HCT116 (cell line): Measurements from ENCODE around the gene BEGAIN. TPM values are rescaled to one million over a fixed set of nuclear protein-coding genes. Genes with fewer than 3 reads are reported as not detected.

ENCODE experiments used
- ATAC-seq: fragments of 200-7000 bp; cut with Tn5 transposase; 2 replicates; pipeline ENCODE4 v1.9.1; 2020; ENCODE audit warnings: mild to moderate bottlenecking, moderate library complexity
- BruUV-seq: library from RNA; stranded (reverse); fragments of 400-500 nt; replicated peaks from 2 replicates; lab custom pipeline; 2021; lab: Mats Ljungman, UMichigan
- CTCF ChIA-PET: fragments of 300-600 bp; sonication (Branson Sonifier 250); formaldehyde crosslinking; loops from one replicate; lab custom pipeline; 2021; ENCODE audit warnings: antibody characterized with exemption; lab: Charles Lee
- POLR2A ChIA-PET: fragments of 300-600, 350-600 bp; sonication (Branson Sonifier 250); formaldehyde crosslinking; loops from one replicate; lab custom pipeline; 2021; ENCODE audit warnings: antibody characterized with exemption; lab: Charles Lee
- RAD21 ChIA-PET, 2 experiments: fragments of 300-600 bp; sonication (Branson Sonifier 250); formaldehyde crosslinking; loops; one replicate each; lab custom pipeline; 2023; ENCODE audit warnings: low total read pairs in 2 of 2; ENCODE audit not compliant: uncharacterized antibody in 2 of 2, unreplicated experiment in 2 of 2, low non-redundant PET in 1 of 2; lab: Charles Lee
- DNase-seq: peaks from one replicate; pipeline ENCODE4 v3.0.0-alpha.2; 2010; ENCODE audit warnings: low read depth, low spot score
- H2AFZ ChIP-seq: fragments of 200-600 bp; shearing (Covaris generic), sonication (generic); 2 replicates; pipeline ENCODE4 v1.6.1; 2017; ENCODE audit warnings: low read depth, mixed run types, mixed read lengths, antibody characterized with exemption, low read length; ENCODE audit not compliant: poor library complexity, severe bottlenecking
- H3K27ac ChIP-seq: 2 replicates; pipeline ENCODE4 v1.5.1; 2012; ENCODE audit warnings: low read depth, low read length
- H3K27me3 ChIP-seq: fragments of 200-600 bp; sonication (generic); 2 replicates; pipeline ENCODE4 v1.6.1; 2016; ENCODE audit warnings: mixed run types, low read length, mixed read lengths; ENCODE audit not compliant: insufficient read depth
- H3K36me3 ChIP-seq, 2 experiments: fragments of 200-500 bp in 1 of 2; fragments of 200-600 bp in 1 of 2; sonication (Bioruptor generic) in 1 of 2; sonication (generic) in 1 of 2; 2 replicates each; pipeline versions ENCODE4 v1.5.1 to v1.6.1; 2014 to 2016; ENCODE audit warnings: low read length in 2 of 2, inconsistent platforms in 1 of 2, mixed read lengths in 1 of 2, mixed run types in 1 of 2; ENCODE audit not compliant: insufficient read depth in 2 of 2, control insufficient read depth in 1 of 2
- H3K4me1 ChIP-seq, 2 experiments: fragments of 200-600 bp in 1 of 2; sonication (generic) in 1 of 2; 2 replicates each; pipeline versions ENCODE4 v1.5.1 to v1.6.1; 2012 to 2017; ENCODE audit warnings: low read length in 2 of 2, inconsistent platforms in 1 of 2, mild to moderate bottlenecking in 1 of 2, mixed read lengths in 1 of 2, mixed run types in 1 of 2, moderate library complexity in 1 of 2; ENCODE audit not compliant: insufficient read depth in 2 of 2, control insufficient read depth in 1 of 2
- H3K4me2 ChIP-seq: fragments of 200-600 bp; sonication (generic); 2 replicates; pipeline ENCODE4 v1.6.1; 2017; ENCODE audit warnings: mixed run types, low read length, mixed read lengths
- H3K4me3 ChIP-seq, 2 experiments: fragments of 200-600 bp in 1 of 2; sonication (generic) in 1 of 2; replicated peaks in 1 of 2; 2 replicates each; pipeline ENCODE4 v1.5.1; 2011 to 2016; ENCODE audit warnings: low read length in 2 of 2, control low read depth in 1 of 2, low read depth in 1 of 2, mild to moderate bottlenecking in 1 of 2, mixed read lengths in 1 of 2, mixed run types in 1 of 2
- H3K79me2 ChIP-seq: fragments of 200-600 bp; sonication (generic); 2 replicates; pipeline ENCODE4 v1.6.1; 2017; ENCODE audit warnings: mild to moderate bottlenecking, mixed run types, low read length, moderate library complexity, mixed read lengths; ENCODE audit not compliant: insufficient read depth
- H3K9ac ChIP-seq: fragments of 200-600 bp; sonication (generic); 2 replicates; pipeline ENCODE4 v1.6.1; 2016; ENCODE audit warnings: low read length, mixed read lengths
- H3K9me2 ChIP-seq: fragments of 200-600 bp; sonication (generic), shearing (Covaris generic); 2 replicates; pipeline ENCODE4 v1.6.1; 2017; ENCODE audit warnings: mixed run types, mild to moderate bottlenecking, moderate library complexity; ENCODE audit not compliant: insufficient read depth
- H3K9me3 ChIP-seq, 2 experiments: fragments of 200-500 bp in 1 of 2; fragments of 200-600 bp in 1 of 2; sonication (Bioruptor generic) in 1 of 2; sonication (generic) in 1 of 2; 2 replicates each; pipeline ENCODE4 v1.6.1; 2014 to 2017; ENCODE audit warnings: low read length in 2 of 2, mixed read lengths in 2 of 2, inconsistent platforms in 1 of 2, low read depth in 1 of 2, mild to moderate bottlenecking in 1 of 2, mixed run types in 1 of 2, moderate library complexity in 1 of 2; ENCODE audit not compliant: control insufficient read depth in 1 of 2, insufficient read depth in 1 of 2
- H4K20me1 ChIP-seq: fragments of 200-600 bp; sonication (generic), shearing (Covaris generic); 2 replicates; pipeline ENCODE4 v1.6.1; 2017; ENCODE audit warnings: mixed run types, mild to moderate bottlenecking, moderate library complexity; ENCODE audit not compliant: insufficient read depth
- ATF3 ChIP-seq: IDR thresholded peaks from 2 replicates; pipeline ENCODE4 v1.6.1; 2012
- ELF1 ChIP-seq: IDR thresholded peaks from 2 replicates; pipeline ENCODE4 v1.6.1; 2012; ENCODE audit warnings: low read depth, borderline replicate concordance
- EZH2 ChIP-seq: fragments of 200-600 bp; sonication (generic); IDR thresholded peaks from 2 replicates; pipeline ENCODE4 v1.6.1; 2017; ENCODE audit warnings: antibody characterized with exemption, mixed run types
- EZH2phosphoT487 ChIP-seq: fragments of 200-600 bp; IDR thresholded peaks from 2 replicates; pipeline ENCODE4 v1.6.1; 2018; ENCODE audit warnings: antibody characterized with exemption, borderline replicate concordance
- FOSL1 ChIP-seq: IDR thresholded peaks from 2 replicates; pipeline ENCODE4 v1.6.1; 2012; ENCODE audit warnings: low read depth
- JUND ChIP-seq: IDR thresholded peaks from 2 replicates; pipeline ENCODE4 v1.6.1; 2012
- POLR2AphosphoS5 ChIP-seq: IDR thresholded peaks from 2 replicates; pipeline ENCODE4 v1.6.1; 2011; ENCODE audit warnings: mild to moderate bottlenecking, low read depth, low read length, moderate library complexity
- RAD21 ChIP-seq: IDR thresholded peaks from 2 replicates; pipeline ENCODE4 v1.6.1; 2012; ENCODE audit warnings: low read depth, mild to moderate bottlenecking
- SIN3A ChIP-seq: IDR thresholded peaks from 2 replicates; pipeline ENCODE4 v1.6.1; 2012; ENCODE audit warnings: low read depth
- SP1 ChIP-seq: IDR thresholded peaks from 2 replicates; pipeline ENCODE4 v1.6.1; 2012; ENCODE audit warnings: low read depth
- TCF7L2 ChIP-seq: IDR thresholded peaks from 2 replicates; pipeline ENCODE4 v1.7.0; 2011; ENCODE audit warnings: borderline replicate concordance, inconsistent platforms; ENCODE audit not compliant: insufficient read depth, insufficient read length; ENCODE audit errors: extremely low read depth
- YY1 ChIP-seq: IDR thresholded peaks from 2 replicates; pipeline ENCODE4 v1.6.1; 2011; ENCODE audit warnings: low read length, low read depth, moderate library complexity, mild to moderate bottlenecking; ENCODE audit not compliant: insufficient replicate concordance; ENCODE audit errors: extremely low read depth
- ZFX ChIP-seq: fragments of 450-650 bp; IDR thresholded peaks from 2 replicates; pipeline ENCODE4 v1.6.1; 2017
- ZNF274 ChIP-seq: fragments of 200-500 bp; sonication (Bioruptor generic); IDR thresholded peaks from 2 replicates; pipeline ENCODE4 v1.6.1; 2014; ENCODE audit warnings: mild to moderate bottlenecking, low read depth, low read length, inconsistent platforms
- intact Hi-C: fragments of 100-400 bp; cut with micrococcal nuclease; formaldehyde crosslinking; loops from 2 replicates; pipeline ENCODE4 v1.10.0; 2022
- total RNA-seq: library from RNA; stranded (reverse); gene quantifications from one replicate; pipeline ENCODE4 v1.2.1, GENCODE V29; 2021; ENCODE audit not compliant: unreplicated experiment
- TF ChIP-seq, protein P1 (sequence below), 3 experiments: fragments of 200-600 bp in 1 of 3; sonication (generic) in 1 of 3; IDR thresholded peaks in 2 of 3; conservative IDR thresholded peaks in 1 of 3; 2 replicates each; pipeline ENCODE4 v1.5.1; 2012 to 2017; ENCODE audit warnings: low read depth in 2 of 3, low read length in 2 of 3, antibody characterized with exemption in 1 of 3, borderline replicate concordance in 1 of 3, control low read depth in 1 of 3, mild to moderate bottlenecking in 1 of 3, mixed read lengths in 1 of 3, mixed run types in 1 of 3, moderate library complexity in 1 of 3; ENCODE audit not compliant: insufficient read depth in 1 of 3
- TF ChIP-seq, protein P2 (sequence below): IDR thresholded peaks from 2 replicates; pipeline ENCODE4 v1.6.1; 2012

The BEGAIN gene
- total RNA-seq, 1 experiment from 2014 or later: 8.5 TPM

DNA sequence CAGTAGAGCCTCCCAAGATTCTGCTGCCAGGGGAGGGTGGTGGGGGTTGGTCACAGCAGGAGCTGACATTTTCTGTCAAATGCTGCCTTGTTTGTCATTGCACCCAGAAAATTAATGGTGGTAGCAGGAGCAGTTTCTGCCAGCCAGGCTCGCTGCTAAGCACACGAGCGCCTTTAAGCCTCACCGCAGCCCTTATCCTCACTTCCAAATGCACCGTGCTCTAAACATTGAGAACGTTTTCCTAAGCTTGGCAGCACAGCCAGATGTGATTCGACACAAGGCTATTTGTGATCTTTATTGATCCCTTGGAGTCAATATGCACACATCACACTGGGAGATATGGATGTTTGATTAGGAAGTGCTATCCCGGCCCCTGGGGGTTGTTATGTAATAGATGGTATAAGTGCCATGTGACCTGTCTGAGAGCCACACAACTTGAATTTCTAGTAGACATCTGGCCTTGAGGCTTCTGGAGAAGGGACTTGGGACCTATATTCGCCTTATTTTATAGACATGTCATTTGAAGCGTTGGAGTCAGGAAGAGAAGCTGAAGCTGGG lies 31.6 kb upstream of the BEGAIN start:
- Histone ChIP-seq H3K79me2 (no peaks in the 10 kb centered on the region), H3K4me2 (no peak overlapping the region), H4K20me1 (no peaks in the 10 kb centered on the region), H3K4me1 (peaks cover 0 to 5% of the 10 kb centered on the region in 2 experiments; a peak in 1 of 4 replicates), H3K4me3 (no peak overlapping the region), H3K9ac (no peak overlapping the region), H2AFZ (no peak overlapping the region), H3K27ac (no peak overlapping the region), H3K36me3 (no peaks in the 10 kb centered on the region), H3K9me2 (no peaks in the 10 kb centered on the region), H3K9me3 (no peaks in the 10 kb centered on the region), H3K27me3 (no peaks in the 10 kb centered on the region)
- CTCF ChIA-PET: no interaction called here
- no peak for ATAC-seq
- no peak for TF ChIP-seq EZH2phosphoT487
- no peak for TF ChIP-seq FOSL1
- BruUV-seq: no TSS peak
- intact Hi-C loops: no loop called here
- POLR2A ChIA-PET: no interaction called here
- RAD21 ChIA-PET: no interaction called here
- no peak for DNase-seq

DNA sequence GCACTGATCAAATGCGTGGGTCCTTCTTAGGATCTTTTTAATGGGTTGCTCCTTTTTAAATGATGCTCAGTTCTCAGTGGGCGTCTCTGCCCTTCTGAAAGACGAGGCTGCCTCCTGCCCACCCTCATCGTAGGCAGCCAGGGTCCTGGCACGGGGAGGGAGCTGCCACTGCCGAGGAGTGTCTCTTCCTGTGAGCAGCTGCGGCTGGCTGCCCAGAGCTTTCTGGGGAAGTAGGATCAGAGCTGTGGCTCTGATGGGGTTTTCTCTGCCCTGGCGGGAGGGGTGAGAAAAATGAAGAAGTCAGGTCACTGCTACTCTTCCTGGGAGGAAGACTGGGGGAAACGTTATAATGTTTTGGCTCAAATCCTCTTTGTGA lies 31.1 kb upstream of the BEGAIN start:
- POLR2A ChIA-PET: no interaction called here
- TF ChIP-seq ELF1 (no peak), ATF3 (no peak), TCF7L2 (no peak), RAD21 (no peak), EZH2phosphoT487 (no peak), ZNF274 (no peak), ZFX (no peak), YY1 (no peak), EZH2 (no peak), SIN3A (no peak), SP1 (no peak), POLR2AphosphoS5 (no peak), JUND (no peak)
- TF ChIP-seq, protein P1, sequence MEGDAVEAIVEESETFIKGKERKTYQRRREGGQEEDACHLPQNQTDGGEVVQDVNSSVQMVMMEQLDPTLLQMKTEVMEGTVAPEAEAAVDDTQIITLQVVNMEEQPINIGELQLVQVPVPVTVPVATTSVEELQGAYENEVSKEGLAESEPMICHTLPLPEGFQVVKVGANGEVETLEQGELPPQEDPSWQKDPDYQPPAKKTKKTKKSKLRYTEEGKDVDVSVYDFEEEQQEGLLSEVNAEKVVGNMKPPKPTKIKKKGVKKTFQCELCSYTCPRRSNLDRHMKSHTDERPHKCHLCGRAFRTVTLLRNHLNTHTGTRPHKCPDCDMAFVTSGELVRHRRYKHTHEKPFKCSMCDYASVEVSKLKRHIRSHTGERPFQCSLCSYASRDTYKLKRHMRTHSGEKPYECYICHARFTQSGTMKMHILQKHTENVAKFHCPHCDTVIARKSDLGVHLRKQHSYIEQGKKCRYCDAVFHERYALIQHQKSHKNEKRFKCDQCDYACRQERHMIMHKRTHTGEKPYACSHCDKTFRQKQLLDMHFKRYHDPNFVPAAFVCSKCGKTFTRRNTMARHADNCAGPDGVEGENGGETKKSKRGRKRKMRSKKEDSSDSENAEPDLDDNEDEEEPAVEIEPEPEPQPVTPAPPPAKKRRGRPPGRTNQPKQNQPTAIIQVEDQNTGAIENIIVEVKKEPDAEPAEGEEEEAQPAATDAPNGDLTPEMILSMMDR (IDR thresholded peaks at IDR 0.05 in 2 of 3, conservative IDR thresholded peaks at IDR 0.05 in 1 of 3; ENCODE audit: borderline replicate concordance in 1 of 3, insufficient read depth in 1 of 3, low read depth in 2 of 3, low read length in 2 of 3): no peak
- TF ChIP-seq, protein P2, sequence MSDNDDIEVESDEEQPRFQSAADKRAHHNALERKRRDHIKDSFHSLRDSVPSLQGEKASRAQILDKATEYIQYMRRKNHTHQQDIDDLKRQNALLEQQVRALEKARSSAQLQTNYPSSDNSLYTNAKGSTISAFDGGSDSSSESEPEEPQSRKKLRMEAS: no peak
- TF ChIP-seq, all 23 proteins: peak for 0
- RAD21 ChIA-PET: no interaction called here
- Histone ChIP-seq H2AFZ (no peak overlapping the region), H3K79me2 (no peaks in the 10 kb centered on the region), H3K9me3 (no peaks in the 10 kb centered on the region), H3K4me3 (no peak overlapping the region), H3K4me1 (peaks cover 0 to 5% of the 10 kb centered on the region in 2 experiments; a peak in 1 of 4 replicates), H3K9ac (no peak overlapping the region), H3K9me2 (no peaks in the 10 kb centered on the region), H3K4me2 (no peak overlapping the region), H3K36me3 (no peaks in the 10 kb centered on the region), H4K20me1 (no peaks in the 10 kb centered on the region), H3K27ac (no peak overlapping the region), H3K27me3 (no peaks in the 10 kb centered on the region)
- BruUV-seq: no TSS peak
- ATAC-seq (no peak), DNase-seq (no peak)
- CTCF ChIA-PET: no interaction called here
- intact Hi-C loops: no loop called here
